A549 (cell line): Measurements from ENCODE around the gene SKIDA1.

Experiments used
- EP300 ChIP-seq, 2 experiments: fragments of >200 bp; sonication (Bioruptor Twin); formaldehyde crosslinking; IDR thresholded peaks; 2 replicates in 1 of 2; 3 replicates in 1 of 2; pipeline ENCODE4 v1.6.1; 2016 to 2017
- JUN ChIP-seq, 2 experiments: fragments of >200 bp; sonication (Bioruptor Twin); formaldehyde crosslinking; IDR thresholded peaks; 2 replicates in 1 of 2; 3 replicates in 1 of 2; pipeline ENCODE4 v1.6.1; 2016 to 2017
- MAFK ChIP-seq: fragments of 450-650 bp; IDR thresholded peaks from 2 replicates; pipeline ENCODE4 v1.6.1; 2014; ENCODE audit not compliant: partially characterized antibody
- MAX ChIP-seq: IDR thresholded peaks from 2 replicates; pipeline ENCODE4 v1.6.1; 2012
- SREBF2 ChIP-seq: fragments of 450-650 bp; IDR thresholded peaks from 2 replicates; pipeline ENCODE4 v1.6.1; 2014; ENCODE audit warnings: mild to moderate bottlenecking, moderate library complexity
- ZNF302 ChIP-seq: fragments of 250-450 bp; sonication (Bioruptor Pico); IDR thresholded peaks from 2 replicates; pipeline ENCODE4 v1.9.0; 2021; ENCODE audit warnings: inconsistent platforms, mild to moderate bottlenecking, moderate library complexity
- TF ChIP-seq, protein P1 (sequence below): fragments of >200 bp; sonication (Bioruptor Twin); formaldehyde crosslinking; IDR thresholded peaks from 3 replicates; pipeline ENCODE4 v1.5.1; 2016

DNA sequence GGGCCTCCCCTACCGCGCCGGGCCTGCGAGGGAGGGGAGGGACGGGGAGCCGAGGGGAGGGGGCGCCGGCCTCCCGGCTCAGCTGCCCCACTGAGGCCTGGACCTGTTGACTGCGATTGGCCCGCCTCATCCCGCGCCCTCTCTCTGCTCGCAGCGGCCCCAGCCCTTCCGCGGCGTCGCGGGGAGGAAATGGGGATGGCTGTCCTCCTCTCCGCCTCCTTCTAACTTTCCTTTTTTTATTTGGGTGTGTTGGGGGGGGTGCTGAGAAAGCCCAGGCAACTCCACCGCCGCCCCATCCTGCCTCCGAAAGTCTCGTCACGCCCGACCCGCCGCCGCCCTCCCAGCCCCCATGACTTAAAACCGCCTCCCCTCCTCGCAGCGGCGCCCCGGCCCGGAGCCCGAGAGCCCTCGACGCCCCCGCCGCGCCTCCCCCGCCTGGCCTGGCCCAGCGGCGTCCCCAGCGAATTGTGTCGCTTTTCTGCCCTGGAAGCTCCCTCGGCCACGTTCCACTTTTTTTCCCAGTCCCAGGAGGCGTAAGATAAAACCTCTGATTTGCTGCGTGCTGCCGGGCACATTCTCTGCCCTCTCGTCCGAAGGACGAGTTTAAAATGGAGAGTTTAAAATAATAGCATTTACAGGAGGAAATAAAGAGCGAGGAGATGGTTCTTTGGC is 842 bp upstream of the SKIDA1 start:
- no peak for TF ChIP-seq MAFK
- TF ChIP-seq EP300 (IDR thresholded peaks at IDR 0.05) = no peak; a peak in 1 of 5 replicates
- TF ChIP-seq MAX = peak; percentile 59; the same call in 1 of the 2 replicates
- TF ChIP-seq, protein P1, sequence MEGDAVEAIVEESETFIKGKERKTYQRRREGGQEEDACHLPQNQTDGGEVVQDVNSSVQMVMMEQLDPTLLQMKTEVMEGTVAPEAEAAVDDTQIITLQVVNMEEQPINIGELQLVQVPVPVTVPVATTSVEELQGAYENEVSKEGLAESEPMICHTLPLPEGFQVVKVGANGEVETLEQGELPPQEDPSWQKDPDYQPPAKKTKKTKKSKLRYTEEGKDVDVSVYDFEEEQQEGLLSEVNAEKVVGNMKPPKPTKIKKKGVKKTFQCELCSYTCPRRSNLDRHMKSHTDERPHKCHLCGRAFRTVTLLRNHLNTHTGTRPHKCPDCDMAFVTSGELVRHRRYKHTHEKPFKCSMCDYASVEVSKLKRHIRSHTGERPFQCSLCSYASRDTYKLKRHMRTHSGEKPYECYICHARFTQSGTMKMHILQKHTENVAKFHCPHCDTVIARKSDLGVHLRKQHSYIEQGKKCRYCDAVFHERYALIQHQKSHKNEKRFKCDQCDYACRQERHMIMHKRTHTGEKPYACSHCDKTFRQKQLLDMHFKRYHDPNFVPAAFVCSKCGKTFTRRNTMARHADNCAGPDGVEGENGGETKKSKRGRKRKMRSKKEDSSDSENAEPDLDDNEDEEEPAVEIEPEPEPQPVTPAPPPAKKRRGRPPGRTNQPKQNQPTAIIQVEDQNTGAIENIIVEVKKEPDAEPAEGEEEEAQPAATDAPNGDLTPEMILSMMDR = no peak
- TF ChIP-seq ZNF302 (CRISPR knock-in tag) = no peak
- TF ChIP-seq JUN (IDR thresholded peaks at IDR 0.05) = peak in 1 of 2 experiments; percentile 66; a peak in 2 of 5 replicates
- TF ChIP-seq SREBF2 = no peak
